MG63 (cell line): ENCODE measurements around the gene SAE1. TPM values are rescaled to one million over a fixed set of nuclear protein-coding genes. Genes with fewer than 3 reads are reported as not detected.

Experiments
- DNase-seq: peaks from one replicate; pipeline ENCODE4 v3.0.0-alpha.2; 2020
- H3K27me3 ChIP-seq: fragments of 250-450 bp; sonication (Bioruptor Pico); 2 replicates; pipeline ENCODE4 v1.5.1; 2020; ENCODE audit warnings: mild to moderate bottlenecking, moderate library complexity
- H3K36me3 ChIP-seq: fragments of 250-450 bp; sonication (Bioruptor Pico); 2 replicates; pipeline ENCODE4 v1.5.1; 2020; ENCODE audit warnings: mild to moderate bottlenecking, moderate library complexity
- H3K4me3 ChIP-seq: fragments of 250-450 bp; sonication (Bioruptor Pico); 2 replicates; pipeline ENCODE4 v1.5.1; 2020; ENCODE audit warnings: mild to moderate bottlenecking, moderate library complexity
- H3K9me3 ChIP-seq: fragments of 250-450 bp; sonication (Bioruptor Pico); 2 replicates; pipeline ENCODE4 v1.5.1; 2020; ENCODE audit warnings: mild to moderate bottlenecking, moderate library complexity
- total RNA-seq: library from RNA; depleted of rRNA; stranded (reverse); fragments of >200 nt; shearing (Covaris generic); gene quantifications from 2 replicates; pipeline ENCODE4 v1.2.3, GENCODE V29; 2014; ENCODE audit warnings: low replicate concordance; rRNA removed

SAE1 gene
- total RNA-seq, result 389 and 411 TPM in 2 replicates

DNA sequence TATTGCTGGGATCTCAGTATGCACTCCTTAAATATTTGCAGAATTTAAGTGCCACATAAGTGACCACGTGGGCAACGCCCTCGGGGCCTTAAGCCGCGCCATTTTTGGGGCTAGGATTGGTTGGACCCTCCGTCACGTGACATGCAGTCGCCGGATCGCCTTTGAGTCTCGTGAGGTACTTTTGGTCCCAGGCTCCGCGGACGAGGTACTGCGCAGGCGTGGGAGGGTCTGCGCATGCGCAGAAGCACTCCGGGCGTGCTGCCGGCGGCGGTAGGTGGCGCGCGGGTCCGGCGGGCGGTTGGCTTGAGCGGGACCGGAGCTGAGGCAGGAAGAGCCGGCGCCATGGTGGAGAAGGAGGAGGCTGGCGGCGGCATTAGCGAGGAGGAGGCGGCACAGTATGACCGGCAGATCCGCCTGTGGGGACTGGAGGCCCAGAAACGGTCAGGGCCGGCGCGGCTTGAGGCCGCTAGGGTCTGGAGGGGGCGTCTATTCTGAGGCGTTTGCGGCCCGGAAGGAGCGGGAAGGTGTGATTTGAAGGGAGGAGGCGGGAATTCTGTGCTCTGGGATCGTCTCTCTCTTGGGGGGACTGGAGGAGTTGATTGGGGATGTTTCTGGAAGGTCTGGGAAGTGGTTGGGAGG, at the start of gene SAE1:
SAE1 (plus strand) TSS at position 247 of the 639 bp plus-strand sequence; CDS start at position 343, 96 bp downstream.
- H3K4me3 ChIP-seq, result peak within 1 kb of the TSS; percentile 92
- no peaks in the 10 kb centered on the region for H3K27me3 ChIP-seq
- peaks cover 6% of the 10 kb centered on the region for H3K9me3 ChIP-seq
- peaks cover 39% of the 10 kb centered on the region for H3K36me3 ChIP-seq
- DNase-seq, result peak; percentile 99

DNA sequence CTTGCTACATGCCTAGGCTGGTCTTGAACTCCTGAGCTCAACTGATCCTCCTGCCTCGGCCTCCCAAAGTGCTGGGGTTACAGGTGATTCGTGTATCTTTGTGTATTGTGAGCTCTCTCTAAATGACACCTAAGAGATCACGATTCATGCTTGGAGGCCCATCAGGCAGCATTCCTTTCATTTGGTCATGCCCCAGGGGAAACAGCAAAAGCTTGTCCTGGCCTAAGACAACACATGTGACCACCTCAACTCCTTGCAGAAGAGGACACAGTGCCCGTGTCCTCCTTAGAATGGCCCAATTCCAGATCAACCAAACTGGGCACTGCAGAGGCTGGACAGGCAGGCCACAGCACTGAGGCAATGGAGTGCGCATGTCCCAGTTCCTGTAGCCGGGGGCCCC, 49.5 kb upstream of the SAE1 start:
- Histone ChIP-seq H3K9me3 (no peaks in the 10 kb centered on the region), H3K36me3 (peaks cover 85% of the 10 kb centered on the region), H3K27me3 (no peaks in the 10 kb centered on the region), H3K4me3 (no peak overlapping the region)
- DNase-seq, result no peak

DNA sequence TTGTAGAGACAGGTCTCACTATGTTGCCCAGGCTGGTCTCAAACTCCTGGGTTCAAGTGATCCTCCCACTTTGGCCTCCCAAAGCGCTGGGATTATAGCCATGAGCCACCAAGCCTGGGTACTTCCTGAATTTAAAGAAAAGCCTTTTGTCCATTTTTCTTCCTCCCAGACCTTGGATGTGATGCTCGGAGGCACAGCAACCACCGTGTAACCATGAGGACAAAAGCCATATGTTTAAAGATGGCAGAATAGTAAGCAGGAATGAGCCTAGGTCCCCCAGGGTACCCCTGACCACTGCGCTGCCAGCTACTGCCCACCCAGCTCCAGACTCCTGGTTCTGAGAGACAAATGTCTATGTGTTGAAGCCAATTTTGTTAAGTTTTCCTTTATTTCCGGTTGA, 48.1 kb upstream of the SAE1 start:
- no peak for DNase-seq

DNA sequence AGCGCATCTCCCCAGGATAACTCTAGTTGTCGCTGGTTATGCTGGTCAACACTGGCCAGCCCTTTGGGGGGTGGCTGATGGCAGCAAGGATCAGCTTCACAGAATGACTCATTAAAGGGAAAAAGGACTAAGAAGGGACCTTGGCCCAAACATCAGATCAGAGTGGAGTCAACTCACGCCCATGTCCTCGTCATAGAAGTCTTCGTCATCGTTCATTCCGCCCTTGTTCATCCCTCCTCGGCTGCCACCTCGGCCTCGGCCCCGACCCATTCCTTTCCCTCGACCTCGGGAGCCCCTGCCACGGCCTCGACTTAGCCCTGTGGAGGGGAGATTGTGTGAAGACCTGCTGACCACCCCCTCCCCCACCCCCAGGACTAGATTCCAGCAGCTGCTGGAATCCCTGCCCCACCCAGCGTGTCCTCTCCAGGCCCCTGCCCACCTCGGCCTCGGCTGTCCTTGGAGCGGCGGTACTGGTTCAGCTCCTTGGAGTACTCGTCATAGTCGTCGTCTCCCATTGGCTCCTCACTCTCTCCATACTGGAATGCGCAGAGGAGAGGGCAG, 45.7 kb upstream of the SAE1 start:
- no peak for DNase-seq
- H3K27me3 ChIP-seq, result no peaks in the 10 kb centered on the region
- H3K9me3 ChIP-seq, result no peaks in the 10 kb centered on the region
- H3K36me3 ChIP-seq, result peaks cover 85% of the 10 kb centered on the region
- no peak overlapping the region for H3K4me3 ChIP-seq

More for the DNA sequence above, 48.1 kb upstream of the SAE1 start:
- H3K9me3 ChIP-seq, result no peaks in the 10 kb centered on the region
- H3K27me3 ChIP-seq, result no peaks in the 10 kb centered on the region
- no peak overlapping the region for H3K4me3 ChIP-seq
- H3K36me3 ChIP-seq, result peaks cover 83% of the 10 kb centered on the region

DNA sequence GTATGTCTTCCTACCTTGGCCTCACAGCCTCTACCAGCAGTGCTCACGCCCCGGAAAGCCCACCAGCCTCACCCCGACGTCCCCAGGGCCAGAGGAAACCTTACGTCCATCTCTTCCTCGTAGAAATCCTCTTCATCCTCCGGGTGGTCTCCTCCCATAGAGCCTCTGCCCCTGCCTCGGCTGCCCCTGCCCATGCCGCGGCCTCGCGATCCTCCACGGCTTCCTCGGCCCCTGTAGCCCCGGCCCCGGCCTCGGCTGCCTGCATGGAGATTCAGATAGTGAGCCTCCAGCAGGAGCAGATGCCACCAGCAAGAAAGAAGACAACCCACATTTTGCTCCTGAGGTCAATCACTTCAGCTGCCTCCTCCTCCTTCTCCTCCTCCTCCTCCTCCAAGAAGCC, 44.4 kb upstream of the SAE1 start:
- DNase-seq, result no peak
- Histone ChIP-seq H3K4me3 (no peak overlapping the region), H3K27me3 (no peaks in the 10 kb centered on the region), H3K36me3 (peaks cover 88% of the 10 kb centered on the region), H3K9me3 (no peaks in the 10 kb centered on the region)

DNA sequence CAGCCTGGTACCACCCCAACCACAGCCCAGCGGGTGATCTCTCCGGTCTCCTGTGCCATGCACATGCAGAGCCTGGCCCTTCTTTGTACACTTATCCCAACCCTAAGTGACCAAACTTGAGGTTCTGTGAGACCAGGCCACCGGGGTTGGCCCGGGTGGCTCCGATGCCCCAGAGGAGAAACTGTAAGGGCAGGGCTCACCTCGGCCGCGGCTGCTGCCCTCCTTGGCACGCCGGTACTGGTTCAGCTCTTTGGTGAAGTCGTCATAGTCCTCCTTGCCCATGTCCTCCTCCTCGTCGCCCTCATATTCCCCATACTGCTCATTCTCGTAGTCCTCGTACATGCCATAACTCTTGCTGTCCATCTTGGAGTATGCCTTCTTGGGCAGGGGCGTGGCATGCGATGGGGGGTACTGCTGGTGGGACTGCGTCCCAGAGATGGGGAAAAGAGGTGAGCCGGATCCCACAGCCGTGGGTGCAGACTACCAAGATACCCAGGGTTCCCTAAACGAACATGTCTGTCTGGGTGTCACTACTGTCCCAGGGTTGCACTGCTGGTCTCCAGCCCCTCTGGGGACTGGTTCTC, 40.8 kb upstream of the SAE1 start:
- H3K36me3 ChIP-seq, result peaks cover 89% of the 10 kb centered on the region
- H3K9me3 ChIP-seq, result no peaks in the 10 kb centered on the region
- H3K27me3 ChIP-seq, result no peaks in the 10 kb centered on the region
- no peak overlapping the region for H3K4me3 ChIP-seq
- no peak for DNase-seq

DNA sequence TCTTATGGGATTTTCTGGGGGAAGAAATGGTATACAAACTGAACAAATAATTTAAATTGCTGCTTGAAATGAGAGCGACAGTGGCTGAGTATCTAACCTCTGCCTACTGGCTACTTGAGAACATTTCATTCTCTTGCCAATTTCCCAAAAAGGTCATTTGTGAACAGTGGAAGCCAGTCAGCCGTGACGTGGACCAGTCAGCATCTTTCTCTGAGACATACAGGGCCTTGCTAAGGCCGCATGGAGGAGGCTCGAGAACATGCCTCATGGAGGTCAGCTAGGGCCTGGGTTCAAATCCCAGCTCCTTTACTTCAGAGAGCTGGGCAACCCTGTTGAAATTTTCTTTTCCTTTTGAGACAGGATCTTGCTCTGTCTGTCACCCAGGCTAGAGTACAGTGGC, 37.4 kb upstream of the SAE1 start:
- no peaks in the 10 kb centered on the region for H3K9me3 ChIP-seq
- H3K36me3 ChIP-seq, result peaks cover 91% of the 10 kb centered on the region
- DNase-seq, result no peak
- H3K4me3 ChIP-seq, result no peak overlapping the region
- H3K27me3 ChIP-seq, result no peaks in the 10 kb centered on the region

DNA sequence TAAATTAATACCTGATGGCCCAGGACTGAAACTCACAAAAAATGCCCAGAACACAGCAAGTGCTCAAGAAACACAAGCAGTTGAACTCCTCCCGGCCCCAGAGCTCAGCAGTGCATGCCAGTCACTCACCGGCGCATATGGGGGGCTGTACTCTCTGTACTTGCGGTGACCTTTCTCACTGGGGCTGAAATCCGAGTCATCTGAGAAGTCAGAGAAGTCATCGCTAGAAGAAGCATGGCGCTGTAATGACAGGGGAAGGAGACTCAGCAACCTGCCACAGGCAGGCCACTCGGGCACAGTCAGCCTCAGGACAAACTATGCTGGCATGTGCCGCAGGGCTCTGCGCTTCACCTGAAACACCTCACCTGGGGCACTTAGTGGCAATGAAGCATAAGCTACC, 36.8 kb upstream of the SAE1 start:
- Histone ChIP-seq H3K36me3 (peaks cover 87% of the 10 kb centered on the region), H3K9me3 (no peaks in the 10 kb centered on the region), H3K27me3 (no peaks in the 10 kb centered on the region), H3K4me3 (no peak overlapping the region)
- DNase-seq, result no peak

DNA sequence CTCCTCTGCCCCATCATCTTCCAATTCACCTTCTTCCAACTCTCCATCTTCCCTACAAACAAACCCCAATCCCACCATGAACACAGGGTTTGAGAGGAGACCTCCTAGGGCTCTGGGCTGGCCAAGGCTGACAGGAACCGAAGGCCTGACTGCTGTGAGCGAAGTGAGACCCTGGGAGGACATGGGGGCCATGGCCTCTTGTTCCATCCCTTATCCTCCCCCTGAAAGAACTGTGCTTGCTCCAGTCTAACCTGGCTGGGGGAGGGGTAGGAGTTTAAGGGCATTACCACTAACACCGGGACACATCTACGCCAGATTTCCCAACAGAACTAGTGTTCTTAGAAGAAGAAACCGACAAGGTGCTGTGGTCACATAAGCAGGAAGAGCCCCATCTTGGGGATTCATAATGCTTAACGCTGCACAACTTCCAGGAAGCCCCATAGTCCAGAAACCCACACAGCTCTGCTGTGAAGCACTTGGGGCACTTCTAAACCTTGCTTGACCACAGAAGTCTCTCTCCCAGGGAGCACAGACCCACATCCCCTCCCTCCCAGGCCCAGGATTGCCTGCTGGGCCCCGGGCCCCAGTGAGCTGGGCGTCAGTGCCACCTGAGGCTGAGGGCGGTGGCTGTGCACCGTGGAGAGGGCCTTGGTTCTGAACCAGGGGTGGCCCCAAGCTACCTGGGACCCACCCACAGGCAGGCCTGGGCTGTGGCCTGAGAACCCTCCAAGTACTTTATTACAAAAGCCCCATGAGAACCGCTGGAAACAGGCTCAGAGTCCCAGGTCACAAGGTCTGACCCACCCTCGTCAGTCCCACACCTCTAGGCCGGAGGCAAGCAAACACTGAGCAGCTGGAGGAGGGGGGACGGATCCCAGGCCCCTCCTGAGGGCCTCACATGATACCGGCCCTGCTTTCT, 35.8 kb upstream of the SAE1 start:
- no peak for DNase-seq
- H3K27me3 ChIP-seq, result no peaks in the 10 kb centered on the region
- H3K9me3 ChIP-seq, result no peaks in the 10 kb centered on the region
- no peak overlapping the region for H3K4me3 ChIP-seq
- peaks cover 82% of the 10 kb centered on the region for H3K36me3 ChIP-seq

DNA sequence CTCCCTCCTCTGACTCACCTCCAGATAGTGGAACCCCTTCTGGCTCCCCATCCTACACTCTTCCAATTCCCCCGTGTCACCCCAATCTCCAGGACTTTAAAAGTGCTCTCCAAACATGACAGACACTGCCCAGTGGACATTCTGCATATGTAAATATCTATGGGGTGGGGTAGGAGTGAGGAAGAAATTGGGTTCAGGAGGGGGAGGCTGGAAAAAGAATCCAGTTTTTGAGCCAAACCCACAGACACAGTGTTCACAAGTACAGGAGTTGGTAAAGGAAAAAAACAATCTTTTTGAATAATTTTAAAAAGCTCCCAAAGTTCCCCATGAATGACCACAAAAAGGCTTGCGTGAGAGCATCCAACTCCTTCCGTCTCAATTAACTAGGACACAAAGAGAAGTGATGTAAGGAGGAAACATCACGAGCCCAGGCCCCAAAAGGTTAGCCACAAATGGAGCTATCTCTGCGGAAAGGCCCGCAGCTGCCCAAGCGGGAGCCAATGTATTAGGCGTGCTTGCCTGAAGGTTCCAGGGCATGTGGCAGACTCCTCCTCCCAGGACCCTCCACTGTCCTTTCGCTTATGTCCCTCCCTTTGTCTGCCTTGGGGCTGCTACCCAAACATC, 35.0 kb upstream of the SAE1 start:
- H3K4me3 ChIP-seq, result no peak overlapping the region
- no peaks in the 10 kb centered on the region for H3K27me3 ChIP-seq
- DNase-seq, result no peak
- no peaks in the 10 kb centered on the region for H3K9me3 ChIP-seq
- H3K36me3 ChIP-seq, result peaks cover 82% of the 10 kb centered on the region

DNA sequence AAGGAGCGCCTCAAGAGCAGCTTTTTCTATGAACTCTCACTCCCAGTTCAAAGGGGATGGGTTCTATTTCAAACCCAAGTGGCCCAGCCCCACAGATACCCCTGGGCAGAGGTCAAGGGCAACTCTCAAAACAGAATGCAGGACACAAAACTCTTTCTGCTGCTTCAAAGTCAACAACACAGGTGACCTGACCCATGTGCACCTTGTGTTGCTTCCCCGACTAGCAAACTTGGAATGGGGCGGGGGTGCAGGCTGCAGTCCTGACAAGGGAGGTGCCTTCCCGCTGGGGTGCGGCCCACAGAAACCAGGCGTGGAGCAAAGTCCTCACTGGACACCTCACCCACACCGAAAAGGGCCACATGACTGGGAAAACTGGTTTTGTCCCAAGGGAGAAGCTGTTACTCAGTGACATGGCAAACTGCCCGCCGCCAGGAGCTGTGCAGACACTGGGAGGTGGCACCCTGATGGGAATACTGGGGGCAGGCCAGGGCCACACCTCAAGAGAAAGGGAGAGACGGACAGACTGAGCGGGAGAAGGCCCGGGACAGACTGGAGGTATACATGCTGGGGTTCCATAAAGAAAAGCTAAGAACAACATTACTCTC, 34.4 kb upstream of the SAE1 start:
- no peak for DNase-seq

DNA sequence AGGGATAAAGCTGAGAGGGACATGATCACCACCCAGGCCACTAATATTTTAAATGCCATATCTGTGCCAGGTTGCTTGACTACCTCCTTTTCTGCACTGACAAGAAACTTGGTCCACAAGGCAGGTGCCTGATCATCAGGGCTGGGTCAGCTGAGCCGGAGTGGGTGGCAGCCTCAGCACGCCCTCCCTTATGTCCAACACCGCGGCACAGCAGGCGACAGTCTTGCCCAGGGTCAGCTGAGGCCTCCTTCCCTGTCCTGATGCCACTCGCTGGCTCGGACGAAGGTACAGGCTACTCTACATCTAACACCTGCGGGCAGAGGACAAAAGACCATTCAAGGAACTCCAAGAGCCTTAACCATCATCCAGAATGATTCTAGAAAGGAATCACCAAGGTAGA, 33.9 kb upstream of the SAE1 start:
- Histone ChIP-seq H3K27me3 (no peaks in the 10 kb centered on the region), H3K36me3 (peaks cover 77% of the 10 kb centered on the region), H3K9me3 (no peaks in the 10 kb centered on the region), H3K4me3 (no peak overlapping the region)
- no peak for DNase-seq

More for the DNA sequence above, 34.4 kb upstream of the SAE1 start:
- Histone ChIP-seq H3K36me3 (peaks cover 79% of the 10 kb centered on the region), H3K4me3 (no peak overlapping the region), H3K9me3 (no peaks in the 10 kb centered on the region), H3K27me3 (no peaks in the 10 kb centered on the region)

DNA sequence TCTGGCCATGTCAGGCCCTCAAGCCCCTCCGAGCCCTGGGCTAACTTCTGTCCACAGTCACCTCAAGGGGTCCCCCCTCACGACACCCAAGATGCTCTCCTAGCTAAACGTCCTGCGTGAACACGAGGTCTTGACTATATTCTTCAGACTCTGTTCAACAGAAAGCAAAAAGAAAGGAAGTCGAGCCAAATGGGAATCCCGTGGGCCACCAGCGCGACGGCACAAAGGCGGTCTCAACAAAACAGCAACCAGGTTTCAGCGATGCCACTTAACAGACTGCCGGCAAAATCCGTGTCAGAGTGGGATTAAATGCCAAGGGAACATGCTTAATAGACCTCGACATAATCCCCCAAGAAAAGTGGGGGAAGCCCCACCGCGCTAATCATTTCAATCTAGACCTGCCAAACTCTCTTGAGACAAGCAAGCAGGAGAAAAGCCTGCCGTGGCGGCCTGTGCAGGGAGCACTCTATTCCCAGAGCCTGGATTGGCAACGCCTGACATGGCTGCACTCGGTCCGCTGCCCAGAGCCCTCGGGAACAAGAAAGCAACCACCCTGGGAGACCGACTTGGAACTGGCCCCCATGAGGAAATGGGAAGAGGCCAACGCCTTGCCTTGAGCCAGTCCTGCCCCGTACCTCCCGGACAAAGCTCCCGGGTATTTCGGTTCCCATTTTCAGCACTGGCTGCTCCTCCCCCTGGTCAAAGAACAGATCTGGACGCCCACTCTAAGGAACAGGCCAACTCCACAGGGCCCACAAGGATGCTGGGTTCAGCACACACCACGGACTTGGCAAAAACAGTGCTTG, 33.0 kb upstream of the SAE1 start:
- Histone ChIP-seq H3K27me3 (no peaks in the 10 kb centered on the region), H3K9me3 (no peaks in the 10 kb centered on the region), H3K4me3 (no peak overlapping the region), H3K36me3 (peaks cover 69% of the 10 kb centered on the region)
- no peak for DNase-seq

DNA sequence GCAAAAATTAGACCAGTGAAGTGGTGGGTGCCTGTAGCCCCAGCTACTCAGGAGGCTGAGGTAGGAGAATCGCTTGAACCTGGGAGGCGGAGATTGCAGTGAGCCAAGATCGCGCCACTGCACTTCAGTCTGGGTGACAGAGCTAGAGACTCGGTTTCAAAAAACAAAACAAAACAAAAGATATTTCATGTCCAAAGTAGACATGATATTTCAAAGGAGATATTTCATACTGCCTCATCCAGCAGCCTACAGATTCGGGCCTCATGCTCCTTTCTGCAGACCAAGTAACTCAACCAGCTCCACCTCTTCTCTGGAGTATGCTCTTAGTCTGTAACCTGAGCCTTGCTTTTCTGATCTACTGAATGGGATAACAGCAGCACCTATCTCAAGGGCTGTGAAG, 32.0 kb upstream of the SAE1 start:
- H3K36me3 ChIP-seq, result peaks cover 63% of the 10 kb centered on the region
- no peak for DNase-seq
- H3K4me3 ChIP-seq, result no peak overlapping the region
- no peaks in the 10 kb centered on the region for H3K9me3 ChIP-seq
- no peaks in the 10 kb centered on the region for H3K27me3 ChIP-seq

DNA sequence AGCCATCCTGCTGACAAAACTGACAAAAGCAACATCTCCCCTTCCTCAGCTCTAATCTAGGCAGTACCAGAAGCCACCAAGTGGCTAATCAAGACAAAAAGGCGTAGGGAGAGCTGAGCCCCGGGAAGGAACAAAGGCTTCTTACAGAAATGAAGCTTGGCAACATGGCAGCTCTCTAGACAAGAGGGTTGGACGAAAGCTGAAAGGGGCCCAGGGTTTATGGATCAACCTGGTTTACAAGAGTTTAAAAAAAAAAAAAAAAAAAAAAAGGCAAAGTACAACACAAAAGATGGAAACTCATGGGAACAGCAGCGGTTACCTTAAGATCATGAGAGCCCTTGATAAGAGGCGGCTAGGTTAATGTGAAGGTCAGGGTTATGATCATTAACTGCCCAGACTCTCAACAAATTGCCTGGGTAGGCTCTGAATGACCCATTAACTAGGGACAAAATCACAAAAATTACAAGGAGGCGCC, 31.0 kb upstream of the SAE1 start:
- no peaks in the 10 kb centered on the region for H3K9me3 ChIP-seq
- no peaks in the 10 kb centered on the region for H3K27me3 ChIP-seq
- H3K4me3 ChIP-seq, result no peak overlapping the region
- H3K36me3 ChIP-seq, result peaks cover 55% of the 10 kb centered on the region
- no peak for DNase-seq

DNA sequence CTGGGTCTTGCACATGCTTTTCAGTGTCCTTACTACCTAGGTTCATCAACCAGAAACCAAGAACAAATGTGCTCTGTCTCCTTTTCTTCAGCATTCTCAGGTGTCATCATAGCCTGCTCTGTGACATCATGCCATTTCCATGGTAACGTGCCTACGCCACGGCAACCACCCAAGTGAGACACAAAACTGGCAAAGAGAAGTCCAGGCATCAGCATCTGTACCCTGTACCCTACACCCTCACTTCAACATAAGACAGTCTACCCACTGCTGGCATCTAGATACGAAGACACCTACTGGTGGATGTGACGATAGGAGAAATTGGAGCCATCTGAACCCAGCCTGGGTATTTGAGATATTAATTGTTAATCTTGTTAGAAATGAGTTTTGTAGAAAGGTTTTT, 30.3 kb upstream of the SAE1 start:
- no peak overlapping the region for H3K4me3 ChIP-seq
- no peak for DNase-seq
- peaks cover 56% of the 10 kb centered on the region for H3K36me3 ChIP-seq
- H3K9me3 ChIP-seq, result no peaks in the 10 kb centered on the region
- H3K27me3 ChIP-seq, result no peaks in the 10 kb centered on the region
